KMS-11 (cell line): ENCODE measurements around the gene PKP2.
"Not testable (repeated sequence)": the region's sequence is repeated elsewhere in the genome, so short reads cannot be mapped to it uniquely, and the experiment has no call there.

Source experiments
- H2AFZ ChIP-seq: fragments of 200-600 bp; sonication (generic); 2 replicates; pipeline ENCODE4 v1.6.1; 2016; ENCODE audit warnings: antibody characterized with exemption, mixed run types, low read depth
- H3K27ac ChIP-seq: fragments of 200-600 bp; sonication (generic); 2 replicates; pipeline ENCODE4 v1.6.1; 2016; ENCODE audit warnings: mild to moderate bottlenecking, mixed run types
- H3K27me3 ChIP-seq: fragments of 200-600 bp; sonication (generic); 2 replicates; pipeline ENCODE4 v1.6.1; 2017; ENCODE audit warnings: mild to moderate bottlenecking, low read depth, mixed run types, moderate library complexity; ENCODE audit not compliant: insufficient read depth
- H3K36me3 ChIP-seq: fragments of 200-600 bp; sonication (generic); 2 replicates; pipeline ENCODE4 v1.6.1; 2017; ENCODE audit warnings: mild to moderate bottlenecking, mixed run types; ENCODE audit not compliant: insufficient read depth
- H3K4me1 ChIP-seq: fragments of 200-600 bp; sonication (generic); 2 replicates; pipeline ENCODE4 v1.6.1; 2016; ENCODE audit warnings: mild to moderate bottlenecking, low read depth, mixed run types; ENCODE audit not compliant: poor library complexity, severe bottlenecking
- H3K4me2 ChIP-seq: fragments of 200-600 bp; sonication (generic); 2 replicates; pipeline ENCODE4 v1.7.0; 2016; ENCODE audit warnings: mild to moderate bottlenecking, mixed run types
- H3K4me3 ChIP-seq: fragments of 200-600 bp; sonication (generic); IDR thresholded peaks from 2 replicates; pipeline ENCODE4 v1.6.1; 2017; ENCODE audit warnings: low read depth, low read length, mixed read lengths; ENCODE audit not compliant: insufficient read depth
- H3K79me2 ChIP-seq: fragments of 200-600 bp; sonication (generic); 2 replicates; pipeline ENCODE4 v1.6.1; 2016; ENCODE audit warnings: low read depth, mixed run types; ENCODE audit not compliant: insufficient read depth
- H3K9ac ChIP-seq: fragments of 200-600 bp; sonication (generic); 2 replicates; pipeline ENCODE4 v1.6.1; 2016; ENCODE audit warnings: mild to moderate bottlenecking, mixed run types
- H4K20me1 ChIP-seq: fragments of 200-600 bp; sonication (generic); 2 replicates; pipeline ENCODE4 v1.6.1; 2016; ENCODE audit warnings: mild to moderate bottlenecking, mixed run types; ENCODE audit not compliant: insufficient read depth
- TF ChIP-seq, protein P1 (sequence below): fragments of 200-600 bp; sonication (generic); conservative IDR thresholded peaks from 2 replicates; pipeline ENCODE4 v1.6.1; 2017; ENCODE audit warnings: low read depth, mild to moderate bottlenecking, antibody characterized with exemption, low read length, moderate library complexity, mixed read lengths

Gene PKP2

DNA sequence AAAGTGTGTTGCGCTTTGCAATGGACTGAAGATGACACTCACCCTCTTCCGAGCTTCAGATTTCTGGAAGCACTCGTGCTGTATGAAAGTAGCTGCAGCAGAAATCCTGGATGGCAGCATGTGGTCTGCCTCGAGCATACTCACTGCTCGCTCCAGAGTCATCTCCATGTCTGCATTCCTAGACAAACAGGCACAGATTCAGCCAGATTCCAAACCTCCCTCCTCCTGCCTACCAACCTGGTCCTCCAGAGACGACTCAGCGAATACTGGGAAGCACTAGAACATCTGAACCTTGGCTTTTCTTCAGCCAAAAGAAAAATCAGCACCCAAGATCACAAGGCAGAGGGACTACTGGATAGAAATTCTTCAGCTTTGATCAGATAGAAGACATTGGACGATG, 27.7 kb downstream of the PKP2 start:
- Histone ChIP-seq H3K4me1 (peaks cover 12% of the 10 kb centered on the region), H3K9ac (no peak overlapping the region), H3K27ac (no peak overlapping the region), H3K4me2 (no peak overlapping the region), H3K27me3 (no peaks in the 10 kb centered on the region), H3K36me3 (no peaks in the 10 kb centered on the region), H3K4me3 (no peak overlapping the region), H3K79me2 (peaks cover 10% of the 10 kb centered on the region), H2AFZ (no peak overlapping the region), H4K20me1 (0 out of 2 replicates have a peak, but pooled peaks cover 2% of the 10 kb centered on the region)
- TF ChIP-seq, protein P1, sequence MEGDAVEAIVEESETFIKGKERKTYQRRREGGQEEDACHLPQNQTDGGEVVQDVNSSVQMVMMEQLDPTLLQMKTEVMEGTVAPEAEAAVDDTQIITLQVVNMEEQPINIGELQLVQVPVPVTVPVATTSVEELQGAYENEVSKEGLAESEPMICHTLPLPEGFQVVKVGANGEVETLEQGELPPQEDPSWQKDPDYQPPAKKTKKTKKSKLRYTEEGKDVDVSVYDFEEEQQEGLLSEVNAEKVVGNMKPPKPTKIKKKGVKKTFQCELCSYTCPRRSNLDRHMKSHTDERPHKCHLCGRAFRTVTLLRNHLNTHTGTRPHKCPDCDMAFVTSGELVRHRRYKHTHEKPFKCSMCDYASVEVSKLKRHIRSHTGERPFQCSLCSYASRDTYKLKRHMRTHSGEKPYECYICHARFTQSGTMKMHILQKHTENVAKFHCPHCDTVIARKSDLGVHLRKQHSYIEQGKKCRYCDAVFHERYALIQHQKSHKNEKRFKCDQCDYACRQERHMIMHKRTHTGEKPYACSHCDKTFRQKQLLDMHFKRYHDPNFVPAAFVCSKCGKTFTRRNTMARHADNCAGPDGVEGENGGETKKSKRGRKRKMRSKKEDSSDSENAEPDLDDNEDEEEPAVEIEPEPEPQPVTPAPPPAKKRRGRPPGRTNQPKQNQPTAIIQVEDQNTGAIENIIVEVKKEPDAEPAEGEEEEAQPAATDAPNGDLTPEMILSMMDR, result no peak

DNA sequence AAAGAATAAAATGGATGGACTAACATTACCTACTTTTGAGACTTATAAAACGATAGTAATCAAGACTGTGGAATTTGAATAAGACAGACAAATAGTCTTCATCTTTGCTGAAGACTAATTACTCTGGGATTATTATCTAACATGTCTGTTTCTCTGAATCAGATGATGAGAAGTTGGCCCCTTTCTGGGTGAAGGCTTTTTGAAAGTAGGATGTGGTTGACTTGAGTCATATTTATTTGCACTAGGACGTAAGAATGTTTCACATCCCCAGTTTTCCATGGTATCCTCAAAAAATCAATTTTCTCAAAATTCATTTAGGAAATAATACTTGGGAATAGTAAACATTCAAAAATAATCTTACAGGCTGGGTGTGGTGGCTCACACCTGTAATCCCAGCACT, 31.8 kb downstream of the PKP2 start:
- TF ChIP-seq, protein P1, result no peak
- peaks cover 11% of the 10 kb centered on the region; the same call in 1 of the 2 replicates for H3K79me2 ChIP-seq
- H3K9ac ChIP-seq, result no peak overlapping the region
- no peak overlapping the region for H2AFZ ChIP-seq
- H3K36me3 ChIP-seq, result no peaks in the 10 kb centered on the region
- no peaks in the 10 kb centered on the region for H4K20me1 ChIP-seq
- no peak overlapping the region for H3K4me2 ChIP-seq
- H3K27me3 ChIP-seq, result no peaks in the 10 kb centered on the region
- H3K4me1 ChIP-seq, result peaks cover 28% of the 10 kb centered on the region
- H3K27ac ChIP-seq, result no peak overlapping the region
- H3K4me3 ChIP-seq, result no peak overlapping the region

DNA sequence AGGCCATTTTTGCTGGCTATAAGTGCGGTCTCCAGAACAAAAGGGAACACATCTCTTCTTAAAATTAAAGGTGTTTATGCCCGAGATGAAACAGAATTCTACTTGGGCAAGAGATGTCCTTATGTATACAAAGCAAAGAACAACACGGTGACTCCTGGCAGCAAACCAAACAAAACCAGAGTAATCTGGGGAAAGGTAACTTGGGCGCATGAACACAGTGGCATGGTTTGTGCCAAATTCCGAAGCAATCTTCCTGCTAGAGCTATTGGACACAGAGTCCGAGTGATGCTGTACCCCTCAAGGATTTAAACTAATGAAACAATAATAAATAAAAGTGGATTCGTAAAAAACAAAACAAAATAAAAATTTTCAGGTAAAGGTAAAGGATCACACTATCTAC, 33.4 kb downstream of the PKP2 start:
- H3K4me2 ChIP-seq, result no peak overlapping the region
- no peak overlapping the region for H3K27ac ChIP-seq
- no peaks in the 10 kb centered on the region for H3K36me3 ChIP-seq
- TF ChIP-seq, protein P1, result no peak
- peaks cover 44% of the 10 kb centered on the region for H3K4me1 ChIP-seq
- H3K79me2 ChIP-seq, result peaks cover 11% of the 10 kb centered on the region; the same call in 1 of the 2 replicates
- no peaks in the 10 kb centered on the region for H4K20me1 ChIP-seq
- no peak overlapping the region for H2AFZ ChIP-seq
- no peak overlapping the region for H3K4me3 ChIP-seq
- H3K9ac ChIP-seq, result no peak overlapping the region
- H3K27me3 ChIP-seq, result no peaks in the 10 kb centered on the region

DNA sequence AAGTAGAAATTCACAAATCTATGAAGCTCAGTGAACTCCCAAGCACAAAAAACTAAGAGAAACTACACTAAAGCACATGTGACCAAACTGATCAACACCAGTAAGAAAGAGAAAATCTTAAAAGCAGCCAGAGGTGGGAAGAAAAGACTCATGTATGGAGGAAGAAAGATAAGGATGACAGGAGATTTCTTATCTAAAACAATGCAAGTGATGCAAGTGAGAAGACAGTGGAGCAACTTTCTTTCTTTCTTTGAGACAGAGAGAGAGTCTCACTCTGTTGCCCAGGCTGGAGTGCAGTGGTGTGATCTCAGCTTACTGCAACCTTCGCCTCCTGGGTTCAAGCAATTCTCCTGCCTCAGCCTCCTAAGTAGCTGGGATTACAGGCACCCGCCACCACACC, 34.9 kb downstream of the PKP2 start:
- not testable (repeated sequence) for H4K20me1 ChIP-seq, H3K4me3 ChIP-seq, H3K36me3 ChIP-seq, H3K27me3 ChIP-seq, H3K27ac ChIP-seq, H3K4me2 ChIP-seq, H3K9ac ChIP-seq, H2AFZ ChIP-seq
- peaks cover 44% of the 10 kb centered on the region for H3K4me1 ChIP-seq
- peaks cover 11% of the 10 kb centered on the region; the same call in 1 of the 2 replicates for H3K79me2 ChIP-seq

DNA sequence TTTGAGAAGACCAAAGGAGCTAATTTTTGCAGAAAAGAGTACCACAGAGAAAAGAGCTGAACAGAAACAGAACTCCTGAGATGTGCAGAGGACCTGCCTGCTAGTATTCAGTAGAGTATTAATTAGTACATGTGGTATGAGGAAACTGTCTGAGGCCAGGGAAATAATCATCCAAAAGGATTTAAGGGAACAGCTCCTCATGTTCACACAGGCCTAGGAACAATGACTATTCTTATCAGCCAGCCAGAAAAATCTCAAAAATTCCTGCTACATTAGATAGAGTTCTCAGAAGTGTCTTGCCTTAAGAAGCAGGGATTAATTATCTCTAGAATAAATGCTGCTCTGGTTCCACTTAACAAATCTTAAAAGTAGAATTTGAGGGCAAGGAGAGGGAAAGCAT, 36.4 kb downstream of the PKP2 start:
- TF ChIP-seq, protein P1, result no peak
- no peak overlapping the region for H3K27ac ChIP-seq
- no peaks in the 10 kb centered on the region for H3K36me3 ChIP-seq
- no peaks in the 10 kb centered on the region for H3K27me3 ChIP-seq
- H3K9ac ChIP-seq, result no peak overlapping the region
- peaks cover 11% of the 10 kb centered on the region; the same call in 1 of the 2 replicates for H3K79me2 ChIP-seq
- H3K4me1 ChIP-seq, result peaks cover 40% of the 10 kb centered on the region
- H2AFZ ChIP-seq, result no peak overlapping the region
- no peak overlapping the region for H3K4me2 ChIP-seq
- no peak overlapping the region for H3K4me3 ChIP-seq
- no peaks in the 10 kb centered on the region for H4K20me1 ChIP-seq
